Inferior parietal cortex (tissue), 1 donor: Measurements from ENCODE around the gene ATP1B4.
A peak's percentile ranks its signal among the peaks of the same experiment; 100 is the strongest.
"Not testable (repeated sequence)": the region's sequence is repeated elsewhere in the genome, so short reads cannot be mapped to it uniquely, and the experiment has no call there.

Experiments
- DNase-seq: peaks from one replicate; pipeline ENCODE4 v3.0.0-alpha.2; 2016; ENCODE audit errors: extremely low spot score

ATP1B4 gene

DNA sequence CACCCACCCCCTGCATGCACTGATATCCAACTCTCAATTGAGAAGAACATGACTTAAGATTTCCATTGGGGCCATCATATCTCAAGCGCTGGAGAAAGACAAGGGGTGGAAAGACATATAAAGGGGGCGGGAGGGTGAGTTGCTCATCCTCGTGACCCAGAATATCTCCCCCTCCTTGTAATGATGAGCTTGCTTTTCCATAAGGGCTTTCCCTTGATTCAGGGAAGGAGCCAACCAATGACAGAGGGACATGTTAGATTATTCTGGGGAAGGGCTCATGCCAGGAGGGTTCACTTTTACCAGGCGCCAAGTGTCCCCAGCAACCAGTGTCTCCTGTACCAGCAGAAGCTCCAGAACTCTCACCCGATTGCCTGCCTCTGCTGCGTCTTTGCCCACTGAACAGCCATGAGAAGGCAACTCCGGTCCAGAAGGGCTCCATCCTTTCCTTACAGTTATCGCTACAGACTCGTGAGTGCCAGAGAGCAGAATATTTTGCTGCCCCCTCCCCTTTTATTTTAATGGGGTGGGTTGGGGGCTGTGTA, at the start of gene ATP1B4:
Gene ATP1B4 (plus strand): TSS at position 326 of the 542 bp plus-strand sequence. CDS start 80 bp downstream, at position 406.
- DNase-seq = no peak

DNA sequence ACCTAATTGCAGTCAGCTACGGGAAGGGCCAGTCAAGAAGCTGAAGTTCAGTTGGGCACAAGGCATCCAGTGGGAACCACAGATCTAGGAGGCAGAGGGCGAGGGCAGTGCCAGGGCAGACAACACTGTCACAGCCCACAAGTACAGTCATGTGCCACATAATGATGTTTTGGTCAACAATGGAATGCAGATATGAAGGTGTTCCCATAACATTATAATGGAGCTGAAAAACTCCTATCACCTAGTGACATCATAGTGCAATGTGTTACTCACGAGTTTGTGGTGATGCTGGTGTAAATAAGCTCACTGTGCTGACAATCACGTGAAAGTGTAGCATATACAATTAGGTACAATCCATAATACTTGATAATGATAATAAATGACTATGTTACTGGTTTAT, 46.1 kb upstream of the ATP1B4 start:
- no peak for DNase-seq

DNA sequence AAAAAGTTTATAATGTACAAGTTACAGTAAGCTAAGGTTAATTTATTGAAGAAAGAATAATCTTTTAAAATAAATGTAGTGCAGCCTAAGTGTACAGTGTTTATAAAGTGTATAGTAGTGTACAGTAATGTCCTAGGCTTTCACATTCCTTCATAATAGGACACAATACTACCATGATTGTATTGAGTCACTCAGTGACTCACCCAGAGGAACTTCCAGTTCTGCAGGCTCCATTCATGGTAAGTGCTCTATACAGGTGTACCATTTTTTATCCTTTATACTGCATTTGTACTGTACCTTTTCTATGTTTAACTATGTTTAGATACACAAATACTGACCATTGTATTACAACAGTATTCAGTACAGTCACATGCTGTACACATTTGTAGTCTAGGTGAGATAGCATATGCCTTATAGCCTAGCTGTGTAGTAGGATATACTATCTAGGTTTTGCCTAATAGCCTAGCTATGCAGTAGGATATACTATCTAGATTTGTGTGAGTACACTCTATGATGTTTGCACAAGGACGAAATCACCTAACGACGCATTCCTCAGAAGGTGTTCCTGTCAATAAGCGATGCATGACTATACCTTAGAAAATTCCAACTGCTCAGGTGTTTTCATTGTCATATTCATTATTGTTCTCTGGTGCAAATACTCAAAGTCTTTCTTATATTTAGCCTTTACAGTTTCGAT, 45.2 kb upstream of the ATP1B4 start:
- no peak for DNase-seq

DNA sequence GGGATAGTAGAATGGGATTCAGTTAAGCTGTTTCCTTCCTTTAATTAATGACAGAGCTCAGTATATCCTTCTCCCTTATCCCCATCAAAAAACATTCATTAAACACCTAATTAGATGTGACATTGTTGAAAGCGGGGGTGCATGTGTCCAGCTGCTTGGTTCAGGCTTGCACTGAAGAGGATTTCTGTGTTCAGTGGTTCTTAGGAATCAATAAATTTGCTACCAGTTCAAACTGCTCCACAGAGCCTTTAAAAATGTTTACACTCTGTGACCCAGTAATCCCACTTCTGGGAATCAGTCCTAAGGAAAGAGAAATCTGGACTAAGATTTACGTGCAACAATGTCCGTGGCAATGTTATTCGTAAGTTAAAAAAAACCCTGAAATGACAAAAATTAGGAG, 43.5 kb upstream of the ATP1B4 start:
- DNase-seq = no peak

DNA sequence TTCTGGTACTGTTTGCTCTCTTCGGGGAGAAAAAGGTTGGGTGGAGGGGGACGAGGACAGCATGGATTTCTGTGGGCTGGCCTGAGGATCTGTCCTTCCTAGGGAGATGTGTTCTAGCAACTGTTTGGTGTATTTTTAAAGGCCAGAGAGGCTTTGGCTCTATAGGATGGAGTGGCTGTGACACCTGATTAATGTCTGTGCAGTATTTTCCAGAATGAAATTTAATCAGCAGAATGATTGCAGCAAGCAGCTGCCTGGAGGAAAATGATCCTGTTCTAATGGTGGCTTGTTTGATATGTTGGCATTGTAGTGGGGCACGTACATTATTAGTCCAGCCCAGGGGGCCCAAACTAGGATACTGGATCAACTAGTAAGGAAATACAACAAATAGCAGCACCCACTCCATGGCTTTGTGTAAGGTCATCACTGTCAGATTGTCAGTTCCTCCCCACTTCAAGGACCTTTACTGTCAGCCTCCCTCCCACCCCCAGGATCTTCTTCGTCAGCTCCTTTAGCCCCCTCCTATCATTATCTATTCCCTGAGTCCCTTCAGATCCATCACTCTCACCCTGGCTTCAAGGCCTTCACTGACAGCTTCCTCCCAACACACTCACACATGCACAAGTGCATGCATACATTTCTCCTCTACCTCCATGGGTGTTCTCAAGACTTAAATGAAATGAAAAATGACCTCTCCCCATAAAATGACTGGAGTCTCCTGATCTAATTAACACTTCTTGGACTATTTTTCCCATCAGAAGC, 40.2 kb upstream of the ATP1B4 start:
- DNase-seq = no peak

DNA sequence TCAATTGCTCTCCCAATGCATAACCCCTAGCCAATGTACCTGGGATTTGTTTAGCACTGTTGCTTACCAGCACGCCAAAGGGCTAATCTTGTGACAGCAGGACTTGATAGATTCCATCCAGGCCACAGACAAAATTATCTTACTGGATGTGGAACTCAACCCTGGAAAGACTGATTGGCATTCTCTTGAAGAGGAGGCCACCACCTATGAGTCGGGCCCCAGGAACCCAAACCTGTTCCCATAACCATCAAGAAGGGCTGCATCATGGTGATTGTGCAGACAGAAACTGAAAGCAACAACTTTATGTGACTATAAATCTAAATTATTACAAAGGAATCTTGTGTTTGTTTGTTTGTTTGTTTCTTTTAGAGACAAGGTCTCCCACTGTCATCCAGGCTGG, 30.8 kb upstream of the ATP1B4 start:
- DNase-seq = no peak

DNA sequence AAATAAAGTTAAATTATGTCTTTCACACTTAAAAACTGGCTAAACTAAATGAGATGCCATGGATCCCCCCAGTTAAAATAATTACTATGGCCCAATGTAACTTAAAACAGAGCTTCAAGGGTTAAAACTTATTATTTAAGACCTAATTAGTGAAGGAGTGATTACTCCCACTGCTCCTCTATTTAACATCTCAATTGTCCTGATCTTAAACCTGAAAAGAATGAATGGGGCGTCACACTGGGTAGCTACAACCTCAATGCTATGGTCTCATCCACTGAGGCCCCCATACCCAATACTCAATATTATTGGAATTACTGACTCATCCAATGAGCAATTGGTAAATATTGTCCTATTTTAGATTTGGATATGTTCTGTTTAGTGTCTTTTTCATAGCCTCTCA, 29.5 kb upstream of the ATP1B4 start:
- DNase-seq = no peak

DNA sequence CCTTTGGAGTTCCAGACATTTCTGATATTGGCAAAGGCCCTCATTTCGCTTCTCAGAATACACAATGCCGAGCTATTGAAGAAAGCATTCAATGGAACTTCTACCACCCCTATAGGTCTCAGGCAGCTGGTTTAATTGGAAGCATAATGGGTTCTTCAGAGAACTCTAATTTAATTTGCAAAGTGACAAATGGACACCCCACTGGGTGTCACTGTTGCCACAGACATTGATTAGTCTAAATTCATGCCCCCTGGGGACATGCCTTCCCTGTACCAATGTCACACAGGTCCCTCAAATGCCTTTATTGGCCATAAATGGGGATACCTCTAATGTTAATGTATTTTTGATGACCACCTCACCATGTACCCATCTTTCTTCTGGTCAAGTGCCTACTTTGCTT, 27.7 kb upstream of the ATP1B4 start:
- DNase-seq = no peak

DNA sequence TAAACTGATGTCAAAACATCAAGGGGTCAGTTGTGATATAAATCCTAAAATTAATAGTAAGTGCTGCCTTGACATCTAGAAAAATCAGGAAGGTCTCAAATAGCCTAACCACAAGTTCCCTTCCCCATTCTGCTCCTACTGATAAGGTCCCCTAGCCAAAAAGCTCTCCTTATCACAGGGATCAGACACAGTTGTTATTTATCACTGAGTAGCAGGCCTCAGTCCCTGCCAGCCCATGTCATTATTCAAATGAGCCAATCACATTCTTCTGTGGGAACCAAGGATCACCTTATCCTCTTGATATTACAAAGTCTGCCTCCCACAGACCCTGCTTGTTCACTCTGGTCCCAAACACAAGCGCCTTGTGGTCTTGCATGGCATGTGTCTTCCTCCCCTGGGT, 27.3 kb upstream of the ATP1B4 start:
- DNase-seq = no peak

DNA sequence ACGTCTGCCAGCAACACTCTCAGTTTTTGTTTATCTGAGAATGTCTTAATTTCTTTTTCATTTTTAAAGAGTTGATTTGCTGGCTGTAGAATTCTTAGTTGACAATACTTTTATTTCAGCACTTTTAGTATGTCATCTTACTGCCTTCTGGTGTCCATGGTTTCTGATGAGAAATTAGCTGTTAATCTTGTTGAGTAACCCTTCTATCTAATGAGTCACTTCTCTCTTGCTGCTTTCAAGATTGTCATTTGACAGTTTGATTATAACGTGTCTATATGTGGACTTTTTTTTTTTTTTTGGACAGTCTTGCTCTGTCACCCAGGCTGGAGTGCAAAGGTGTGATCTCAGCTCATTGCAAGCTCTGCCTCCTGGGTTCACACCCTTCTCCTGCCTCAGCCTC, 26.6 kb upstream of the ATP1B4 start:
- no peak for DNase-seq

DNA sequence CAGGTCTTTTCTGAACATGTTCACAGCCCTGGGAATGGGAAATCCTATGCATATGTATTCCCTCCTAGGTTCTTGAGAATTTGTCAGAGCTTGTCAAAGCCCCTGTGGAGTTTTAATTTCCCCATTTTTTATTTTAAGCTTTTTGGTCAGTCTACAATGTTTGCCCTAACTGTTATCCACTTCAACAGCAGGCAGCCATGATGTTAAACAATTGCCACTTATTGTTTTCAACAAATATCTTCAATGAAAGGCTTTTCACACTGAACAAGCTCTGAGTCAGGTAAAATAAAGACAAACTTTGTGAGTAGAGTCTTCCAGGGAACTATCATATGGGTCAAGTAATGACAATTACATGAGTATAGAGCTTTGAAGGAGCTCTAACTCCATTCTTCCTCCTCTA, 25.0 kb upstream of the ATP1B4 start:
- DNase-seq = no peak

DNA sequence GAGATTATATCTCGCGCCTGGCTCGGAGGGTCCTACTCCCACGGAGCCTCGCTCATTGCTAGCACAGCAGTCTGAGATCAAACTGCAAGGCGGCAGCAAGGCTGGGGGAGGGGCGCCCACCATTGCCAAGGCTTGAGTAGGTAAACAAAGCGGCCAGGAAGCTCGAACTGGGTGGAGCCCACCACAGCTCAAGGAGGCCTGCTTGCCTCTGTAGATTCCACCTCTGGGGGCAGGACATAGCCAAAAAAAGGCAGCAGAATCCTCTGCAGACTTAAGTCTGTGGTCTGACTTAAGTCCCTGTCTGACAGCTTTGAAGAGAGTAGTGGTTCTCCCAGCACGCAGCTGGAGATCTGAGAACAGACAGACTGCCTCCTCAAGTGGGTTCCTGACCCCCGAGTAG, 17.3 kb upstream of the ATP1B4 start:
- DNase-seq = not testable (repeated sequence)

DNA sequence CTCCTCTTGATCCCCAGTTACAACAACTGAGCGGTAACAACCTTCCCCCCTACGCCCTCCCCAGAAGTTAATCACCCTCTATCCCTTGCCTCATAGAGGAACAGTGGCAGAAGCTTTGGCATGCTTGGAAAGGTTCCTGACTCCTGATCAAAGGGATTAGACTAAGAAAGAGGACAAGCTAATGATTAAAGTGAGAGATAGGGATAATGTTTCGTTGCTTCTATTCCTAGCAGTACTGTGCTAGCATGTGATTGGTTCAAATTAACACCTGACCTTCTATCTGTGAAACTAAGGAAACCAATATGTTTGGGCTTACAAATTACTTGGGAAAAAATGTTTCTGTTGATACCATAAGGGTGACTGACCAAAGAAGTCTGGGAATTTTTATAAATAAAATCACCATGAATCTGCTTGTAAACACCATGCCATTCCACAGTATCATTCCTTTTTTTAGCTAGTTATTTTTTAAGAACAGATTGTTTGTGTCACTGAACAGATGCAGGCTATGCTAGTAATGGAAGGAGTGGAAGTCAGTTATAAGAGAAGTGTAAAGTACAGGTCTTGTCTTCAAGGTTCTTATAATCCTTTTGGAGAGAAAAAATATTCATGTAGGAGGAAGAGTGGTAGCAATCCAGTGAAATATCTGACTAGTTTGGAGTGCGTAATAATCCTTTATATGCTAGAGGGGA, 11.3 kb upstream of the ATP1B4 start:
- DNase-seq = no peak

DNA sequence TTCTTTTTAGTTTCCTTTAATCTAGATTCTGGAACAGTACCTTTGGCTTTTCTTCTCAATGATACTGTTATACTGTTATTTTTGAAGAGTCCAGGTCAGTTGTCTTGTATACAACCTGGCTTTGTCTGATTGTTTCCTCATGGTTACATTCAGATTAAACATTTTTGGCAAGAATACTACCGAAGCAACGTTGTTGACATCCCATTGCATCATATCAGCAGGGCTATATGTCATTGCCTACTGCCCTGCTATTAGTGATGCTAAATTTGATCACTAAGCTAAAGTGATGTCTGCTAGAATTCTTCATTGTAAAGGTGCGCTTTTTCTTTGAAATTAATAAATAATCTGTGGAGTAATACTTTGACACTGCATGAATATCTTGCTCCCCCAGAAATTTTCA, 5.8 kb upstream of the ATP1B4 start:
- DNase-seq = no peak

DNA sequence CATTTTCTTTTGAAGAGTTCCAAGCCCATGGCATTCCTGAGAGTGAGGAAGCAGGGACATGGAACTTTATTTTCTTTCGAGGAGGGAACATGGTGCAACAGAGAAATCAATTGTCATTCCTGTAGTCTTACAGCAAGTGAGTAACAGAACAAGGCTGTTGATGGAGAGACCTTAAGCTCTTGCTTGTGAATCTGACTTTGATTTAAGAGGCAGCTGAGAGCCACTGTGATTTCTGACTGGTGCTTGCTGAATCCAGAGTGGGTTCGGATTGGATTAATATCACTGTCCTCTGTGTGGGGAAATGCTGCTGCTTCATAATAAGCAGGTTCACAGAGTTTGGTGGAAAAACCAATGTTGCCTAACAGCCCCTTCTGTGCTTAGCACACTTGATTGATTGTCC, 4.7 kb upstream of the ATP1B4 start:
- no peak for DNase-seq

DNA sequence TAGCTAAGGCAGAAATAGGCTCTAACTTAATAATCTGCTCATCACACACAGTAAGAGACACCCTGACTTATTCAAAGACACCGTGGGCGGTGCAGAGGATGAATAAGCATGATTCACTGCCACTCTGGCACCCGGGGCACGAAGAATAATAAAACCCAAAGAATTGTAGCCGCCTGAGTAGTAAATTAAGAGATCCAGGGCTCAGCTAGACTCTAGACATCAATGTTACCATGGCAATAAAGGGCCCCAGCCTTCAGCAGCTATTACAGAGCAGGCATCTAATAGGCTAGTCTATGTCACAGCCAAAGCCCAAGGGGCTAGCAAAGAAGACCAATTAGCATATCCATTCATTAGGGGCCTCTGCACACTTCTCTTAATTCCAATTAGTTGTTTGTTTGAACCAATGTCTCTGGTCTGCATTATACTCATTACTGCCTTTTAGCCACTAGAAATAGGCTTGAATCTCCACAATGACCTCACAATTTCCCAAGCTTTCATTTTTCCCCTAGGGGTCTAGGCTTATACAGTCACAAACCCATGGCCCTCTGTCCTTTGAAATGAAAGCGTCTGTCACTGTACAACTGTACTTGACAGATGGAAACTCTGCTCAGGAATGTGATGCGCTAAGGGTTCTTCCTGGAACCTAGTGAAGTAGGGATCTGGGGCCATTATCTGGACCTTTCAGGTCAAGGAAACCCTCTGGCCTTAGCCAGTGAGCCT, 3.0 kb upstream of the ATP1B4 start:
- DNase-seq = peak; percentile 1

DNA sequence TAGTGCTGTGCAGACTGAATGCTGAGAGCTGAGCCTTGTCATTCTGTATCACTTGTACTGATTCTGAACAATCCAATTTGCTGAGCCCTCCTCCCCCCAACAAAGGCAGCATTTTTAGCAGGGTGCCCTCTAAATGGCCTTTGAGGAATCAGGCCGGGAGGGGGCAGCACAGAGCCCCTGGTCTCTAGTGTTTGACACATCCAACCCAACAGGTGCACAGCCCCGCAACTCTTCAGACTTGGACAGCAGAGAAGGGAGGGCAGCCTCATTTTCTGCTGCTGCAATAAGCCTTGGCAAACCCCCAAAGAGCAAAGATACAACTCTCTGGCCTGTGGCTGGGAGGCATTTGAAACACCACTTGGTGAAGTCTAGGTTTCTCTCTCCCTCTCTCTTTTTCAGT, 3.4 kb downstream of the ATP1B4 start:
- peak; percentile 15 for DNase-seq

DNA sequence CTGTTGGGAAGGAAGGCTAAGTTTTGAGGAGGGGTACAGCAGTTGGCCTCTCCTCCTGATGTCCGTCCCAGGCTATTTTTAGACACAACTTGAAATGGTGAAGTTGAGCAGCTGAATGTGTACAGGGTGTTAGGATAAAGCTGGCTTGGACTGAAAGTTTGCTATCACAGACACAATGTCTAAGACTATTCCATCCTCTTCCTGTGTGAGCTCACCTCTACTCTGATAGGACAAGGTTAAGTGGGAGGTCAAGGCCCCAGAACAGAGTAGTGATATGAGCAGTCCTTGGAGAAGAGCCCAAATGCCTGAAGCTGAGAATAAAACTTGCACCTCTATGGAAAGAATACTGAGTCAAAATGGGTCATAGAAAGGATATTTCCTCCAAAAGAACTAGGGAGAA, 4.1 kb downstream of the ATP1B4 start:
- DNase-seq = no peak

DNA sequence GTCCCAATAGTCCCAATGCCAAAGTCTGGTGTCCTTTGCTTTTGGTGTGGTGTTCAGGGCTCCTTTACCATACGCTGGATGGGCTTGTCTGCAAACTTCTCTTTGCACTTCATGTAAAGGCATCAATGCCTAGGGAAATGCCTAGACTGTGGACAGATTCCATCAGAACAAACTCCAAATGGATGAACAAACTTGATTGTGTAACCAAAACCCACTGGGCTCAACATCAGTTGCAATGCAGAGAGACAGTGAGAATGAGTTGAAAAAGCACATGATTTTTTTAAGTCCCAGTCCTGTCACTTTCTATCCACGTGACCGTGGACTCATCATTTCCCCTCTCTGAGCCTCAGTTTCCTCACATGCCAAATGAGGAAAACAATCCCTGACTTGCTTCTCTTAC, 4.9 kb downstream of the ATP1B4 start:
- no peak for DNase-seq

DNA sequence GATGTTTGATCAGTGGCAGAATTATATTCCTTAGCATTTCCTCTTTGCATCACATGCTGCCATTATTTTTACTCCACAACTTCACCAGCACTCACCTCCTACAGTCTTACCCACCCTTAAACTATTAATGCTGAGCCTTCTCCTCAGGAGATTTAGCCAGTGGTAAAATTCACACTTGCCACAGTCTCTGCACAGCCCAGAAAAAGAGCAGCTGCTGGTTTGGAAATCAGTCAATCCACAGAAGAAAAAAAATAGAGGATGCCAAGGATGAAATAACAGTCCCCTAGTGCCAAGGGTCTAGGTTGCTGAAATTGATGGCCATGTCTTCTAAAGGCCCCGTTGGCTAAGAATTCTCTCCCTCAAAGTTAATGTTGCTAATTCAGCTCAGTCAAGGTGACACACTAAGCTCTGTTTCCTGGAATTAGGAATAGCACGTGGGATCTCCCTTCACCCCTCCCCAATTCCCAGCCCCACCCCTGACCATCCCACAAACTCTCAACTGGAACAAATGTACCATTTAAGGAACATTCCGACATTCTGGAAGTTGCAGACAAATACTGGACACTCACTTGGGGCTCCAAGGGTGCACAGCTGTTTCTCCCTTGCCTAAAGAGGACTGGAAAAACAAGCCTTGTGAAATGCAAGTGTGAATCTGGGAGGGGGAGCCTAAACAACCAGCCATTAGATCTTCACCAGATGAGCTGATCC, 5.7 kb downstream of the ATP1B4 start:
- no peak for DNase-seq

DNA sequence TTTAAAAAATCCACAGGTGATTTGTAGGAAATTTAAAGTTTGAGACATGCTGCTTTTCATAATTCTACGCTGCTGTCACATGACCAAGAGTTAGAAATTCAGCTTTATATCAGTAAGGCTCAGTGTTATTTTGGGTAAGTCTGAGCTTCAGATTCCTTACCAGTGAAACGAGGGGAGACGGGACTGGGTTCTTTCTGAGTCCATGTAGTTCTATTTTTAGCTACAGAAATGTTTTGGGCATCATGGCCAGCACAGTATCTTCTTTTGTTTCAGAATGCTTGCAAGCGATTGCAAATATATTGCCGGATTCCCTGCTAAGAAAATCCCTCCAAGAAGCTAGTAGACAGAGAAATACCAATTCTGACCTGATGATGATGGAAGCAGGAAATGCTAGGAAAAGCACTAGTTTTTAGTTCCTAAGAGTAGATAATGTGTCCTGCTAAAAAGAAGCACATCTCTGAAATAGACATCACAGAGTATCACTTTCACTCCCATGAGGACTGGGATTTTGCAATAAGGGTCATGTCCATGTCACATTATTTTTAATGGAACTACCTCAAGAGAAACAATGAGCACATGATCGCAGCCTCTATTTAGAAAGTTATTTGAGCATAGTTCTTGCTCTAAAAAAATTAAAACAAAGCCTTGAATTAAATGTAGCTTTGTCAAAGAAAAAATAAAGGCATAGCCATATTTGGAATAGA, 10.9 kb downstream of the ATP1B4 start:
- no peak for DNase-seq
